ENCODE measurements around the gene COL28A1.

GRCh38 chr7:7583731-7584130, 48.1 kb upstream of the COL28A1 start:
- TF ChIP-seq POLR2A (IDR thresholded peaks at IDR 0.05; ENCODE audit: low read depth, low read length) (no peak), POLR2AphosphoS5 (IDR thresholded peaks at IDR 0.05; ENCODE audit: low read depth, low read length) (no peak)

All from GM12891 (cell line).